ENCODE results near the gene SH3BGR. TPM values are rescaled to one million over a fixed set of nuclear protein-coding genes. Genes with fewer than 3 reads are reported as not detected.

SH3BGR gene
- total and polyA plus RNA-seq, 2 donors (not counting 3 experiments of a cell fraction or from before 2014, with no cell fraction given), result 1.1 TPM; not detected in 1

DNA sequence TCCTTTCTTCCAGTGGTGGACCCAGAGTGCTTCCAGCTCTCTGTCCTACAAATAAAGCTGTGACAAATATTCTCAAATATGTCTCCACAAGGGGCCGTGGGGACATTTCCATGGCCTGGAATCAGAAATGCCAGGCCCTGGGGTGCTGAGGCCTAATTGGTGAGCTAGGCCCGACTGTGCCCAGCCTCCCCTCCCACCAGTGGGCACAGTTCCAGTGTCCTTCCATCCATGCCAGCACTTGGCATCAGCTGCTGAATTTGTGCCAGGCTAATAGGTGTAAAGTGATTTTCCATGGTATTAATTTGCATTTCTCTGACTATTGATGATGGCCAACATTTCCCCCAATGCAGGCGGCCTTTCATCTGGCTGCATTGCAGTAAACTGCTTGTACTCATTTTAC lies 112.4 kb downstream of the SH3BGR start:
- H3K9me1 ChIP-seq (replicated peaks; ENCODE audit: control insufficient read depth, extremely low read depth, insufficient read depth, low read length), result no peaks in the 10 kb centered on the region
- no TSS peak for BruUV-seq (replicated peaks)
- H3K9ac ChIP-seq (replicated peaks; ENCODE audit: extremely low read depth, insufficient read depth, low read length), result no peak overlapping the region
- no peak for FAIRE-seq
- no peaks in the 10 kb centered on the region for H3K79me2 ChIP-seq (ENCODE audit: control insufficient read depth, insufficient read depth, low read length)
- no peaks in the 10 kb centered on the region for H3K4me1 ChIP-seq (ENCODE audit: control insufficient read depth, extremely low read depth, insufficient read depth, low read length)
- H3K4me3 ChIP-seq (replicated peaks in 1 of 3; ENCODE audit: insufficient read depth in 1 of 3, low read depth in 1 of 3, low read length in 3 of 3), result no peak overlapping the region
- intact Hi-C loops (cut with micrococcal nuclease), result no loop called here
- H4K20me1 ChIP-seq (replicated peaks; ENCODE audit: control insufficient read depth, extremely low read depth, insufficient read depth, low read length), result no peaks in the 10 kb centered on the region
- POLR2A ChIA-PET, result no interaction called here
- H3K36me3 ChIP-seq (ENCODE audit: control insufficient read depth in 2 of 2, extremely low read depth in 1 of 2, insufficient read depth in 2 of 2, low read length in 2 of 2), result no peaks in the 10 kb centered on the region
- H3K27me3 ChIP-seq (ENCODE audit: control insufficient read depth in 2 of 2, insufficient read depth in 2 of 2, low read length in 2 of 2), result no peaks in the 10 kb centered on the region
- TF ChIP-seq GATA2 (IDR thresholded peaks at IDR 0.05; ENCODE audit: insufficient read depth, insufficient read length, low read depth, low read length), result no peak
- TF ChIP-seq EZH2 (IDR thresholded peaks at IDR 0.05; ENCODE audit: borderline replicate concordance, low read depth, low read length, severe bottlenecking), result no peak
- TF ChIP-seq, protein P1, sequence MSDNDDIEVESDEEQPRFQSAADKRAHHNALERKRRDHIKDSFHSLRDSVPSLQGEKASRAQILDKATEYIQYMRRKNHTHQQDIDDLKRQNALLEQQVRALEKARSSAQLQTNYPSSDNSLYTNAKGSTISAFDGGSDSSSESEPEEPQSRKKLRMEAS (IDR thresholded peaks at IDR 0.05; ENCODE audit: insufficient read depth, insufficient read length), result no peak
- TF ChIP-seq, protein P2, sequence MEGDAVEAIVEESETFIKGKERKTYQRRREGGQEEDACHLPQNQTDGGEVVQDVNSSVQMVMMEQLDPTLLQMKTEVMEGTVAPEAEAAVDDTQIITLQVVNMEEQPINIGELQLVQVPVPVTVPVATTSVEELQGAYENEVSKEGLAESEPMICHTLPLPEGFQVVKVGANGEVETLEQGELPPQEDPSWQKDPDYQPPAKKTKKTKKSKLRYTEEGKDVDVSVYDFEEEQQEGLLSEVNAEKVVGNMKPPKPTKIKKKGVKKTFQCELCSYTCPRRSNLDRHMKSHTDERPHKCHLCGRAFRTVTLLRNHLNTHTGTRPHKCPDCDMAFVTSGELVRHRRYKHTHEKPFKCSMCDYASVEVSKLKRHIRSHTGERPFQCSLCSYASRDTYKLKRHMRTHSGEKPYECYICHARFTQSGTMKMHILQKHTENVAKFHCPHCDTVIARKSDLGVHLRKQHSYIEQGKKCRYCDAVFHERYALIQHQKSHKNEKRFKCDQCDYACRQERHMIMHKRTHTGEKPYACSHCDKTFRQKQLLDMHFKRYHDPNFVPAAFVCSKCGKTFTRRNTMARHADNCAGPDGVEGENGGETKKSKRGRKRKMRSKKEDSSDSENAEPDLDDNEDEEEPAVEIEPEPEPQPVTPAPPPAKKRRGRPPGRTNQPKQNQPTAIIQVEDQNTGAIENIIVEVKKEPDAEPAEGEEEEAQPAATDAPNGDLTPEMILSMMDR (IDR thresholded peaks at IDR 0.05; ENCODE audit: extremely low read depth in 1 of 2, insufficient read depth in 1 of 2, low read depth in 1 of 2, low read length in 2 of 2), result no peak
- no peak for TF ChIP-seq MYC (IDR thresholded peaks at IDR 0.05; ENCODE audit: low read depth, low read length)
- TF ChIP-seq JUN (IDR thresholded peaks at IDR 0.05; ENCODE audit: borderline replicate concordance, insufficient read depth, insufficient read length, low read depth), result no peak
- no peak for TF ChIP-seq POLR2A (IDR thresholded peaks at IDR 0.05; ENCODE audit: low read depth, low read length)
- no peak for TF ChIP-seq FOS (IDR thresholded peaks at IDR 0.05; ENCODE audit: borderline replicate concordance, insufficient read depth, low read length)
- no peak for TF ChIP-seq POLR2AphosphoS5 (IDR thresholded peaks at IDR 0.05; ENCODE audit: insufficient read depth, low read depth, low read length)
- H3K27ac ChIP-seq (ENCODE audit: insufficient read depth, low read depth, low read length), result no peak overlapping the region
- DNase-seq (ENCODE audit: low read depth, low spot score), result no peak
- no peak overlapping the region for H3K4me2 ChIP-seq (ENCODE audit: insufficient read depth, low read length)
- dilution Hi-C loops (cut with MboI; ENCODE audit: extremely low pct_ligation_motif_present, low sequenced_read_pairs), result no loop called here
- CTCF ChIA-PET, result no interaction called here
- H3K9me3 ChIP-seq (replicated peaks; ENCODE audit: control insufficient read depth, insufficient read depth, low read length), result no peaks in the 10 kb centered on the region
- H2AFZ ChIP-seq (ENCODE audit: low read depth, low read length), result no peak overlapping the region

Small RNA genes within 50 kb of the gene (microRNA-seq; reads per million reads assigned to microRNA genes)
- gene MIR6508 (ENCODE audit: borderline number of aligned reads, borderline replicate concordance), result not detected

Small RNA genes within 50 kb of the gene (small RNA-seq; reads per million reads assigned to genes)
- gene MIR6508 (ENCODE audit: insufficient read depth, insufficient read length, low read depth, low replicate concordance), result not detected

Other genes starting within 250 kb of the SH3BGR start
- gene BRWD1, start 138.3 kb upstream of the SH3BGR start, total RNA-seq, result 28.8 and 33.2 TPM in 2 replicates
- 4.7 and 6.1 TPM in 2 replicates for gene BRWD1, start 138.3 kb upstream of the SH3BGR start, polyA plus RNA-seq
- gene HMGN1, start 102.9 kb upstream of the SH3BGR start, total RNA-seq, result 360 and 389 TPM in 2 replicates
- gene HMGN1, start 102.9 kb upstream of the SH3BGR start, polyA plus RNA-seq, result 106 and 162 TPM in 2 replicates
- 1.0 and 1.2 TPM in 2 replicates for gene LCA5L, start 6.2 kb upstream of the SH3BGR start, total RNA-seq
- gene LCA5L, start 6.2 kb upstream of the SH3BGR start, polyA plus RNA-seq, result 0.26 and 0.38 TPM in 2 replicates
- gene B3GALT5, start 161.0 kb downstream of the SH3BGR start, total RNA-seq, result not detected in 2 replicates
- 0.03 and 0.04 TPM in 2 replicates for gene B3GALT5, start 161.0 kb downstream of the SH3BGR start, polyA plus RNA-seq

Data from endothelial cell of umbilical vein (primary cell).